Measurements from ENCODE around the gene ZNF581.

ZNF581 gene

DNA sequence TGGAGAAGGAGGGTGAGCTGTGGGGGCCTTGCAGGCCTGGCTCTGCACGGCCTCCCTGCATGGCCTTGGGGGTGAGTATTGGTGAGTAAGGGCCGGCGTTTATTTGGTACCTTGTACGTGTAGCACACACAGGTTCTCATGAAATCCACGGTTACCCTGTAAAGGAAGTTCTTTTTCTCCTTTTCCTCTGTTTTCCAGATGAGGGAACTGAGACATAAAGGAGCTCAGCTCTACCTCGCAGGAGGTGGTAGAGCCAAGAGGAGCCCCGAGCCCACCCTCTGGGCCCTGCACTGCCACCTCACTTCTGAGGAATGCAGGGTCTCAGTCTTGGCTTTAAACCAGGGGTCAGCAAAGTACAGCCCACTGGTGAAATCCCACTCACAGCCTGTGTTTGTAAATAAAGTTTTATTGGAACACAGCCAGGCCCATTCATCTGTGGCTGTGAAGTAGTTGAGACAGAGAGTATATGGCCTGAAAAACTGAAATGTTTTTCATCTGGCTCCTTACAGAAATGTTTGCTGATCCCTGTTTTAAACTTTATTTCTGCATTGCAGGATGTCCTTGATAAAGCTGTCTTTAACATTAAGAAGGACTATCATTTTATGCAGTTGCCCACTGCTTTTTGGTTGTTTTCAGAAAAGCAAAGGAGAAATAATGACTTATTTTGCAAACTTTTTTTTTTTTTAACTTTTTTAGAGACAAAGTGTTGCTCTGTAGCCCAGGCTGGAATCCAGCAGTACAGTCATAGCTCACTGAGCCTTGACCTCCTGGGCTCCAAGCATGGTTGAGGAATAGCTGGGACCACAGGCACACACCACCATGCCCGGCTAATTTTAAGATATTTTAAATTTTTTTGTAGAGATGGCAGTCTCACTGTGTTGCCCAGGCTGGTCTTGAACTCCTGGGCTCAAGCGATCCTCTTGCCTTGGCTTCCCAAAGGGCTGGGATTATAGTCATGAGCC lies 38.0 kb downstream of the ZNF581 start:
- DNase-seq: no peak

DNA sequence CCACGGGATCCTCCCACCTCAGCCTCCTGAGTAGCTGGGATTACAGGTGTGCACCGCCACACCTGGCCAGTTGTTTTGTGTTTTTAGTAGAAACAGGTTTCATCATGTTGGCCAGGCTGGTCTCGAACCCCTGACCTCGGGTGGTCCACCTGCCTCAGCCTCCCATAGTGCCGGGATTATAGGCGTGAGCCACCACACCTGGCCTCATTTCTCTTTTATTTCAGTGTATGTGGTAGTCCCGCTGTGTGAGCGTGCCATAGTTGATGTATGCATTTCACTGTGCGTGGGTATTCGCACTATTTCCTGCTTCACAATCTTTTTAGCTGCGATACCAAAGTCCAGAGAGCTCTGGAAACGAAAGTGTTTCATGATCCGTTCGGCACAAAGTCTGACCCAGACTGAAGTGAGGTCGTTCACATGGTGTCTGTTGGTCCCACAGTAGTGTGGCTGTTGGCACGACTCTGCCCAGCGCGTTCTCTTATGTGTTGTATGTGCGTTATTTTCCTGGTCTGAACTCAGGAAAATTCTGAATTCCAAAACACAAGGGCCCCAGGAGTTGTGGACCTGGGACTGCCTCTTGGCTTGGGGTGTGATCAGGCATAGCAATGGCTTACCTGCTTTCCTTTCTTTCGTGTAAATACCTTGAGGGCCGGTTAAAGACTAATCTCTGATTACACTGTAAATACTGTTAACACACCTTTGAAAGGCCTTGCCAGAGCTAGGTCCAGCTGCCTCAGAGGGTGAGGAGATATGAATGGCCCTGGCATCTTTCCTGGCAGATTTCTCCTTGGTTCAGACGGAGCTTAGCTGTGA lies 40.2 kb downstream of the ZNF581 start:
- DNase-seq: no peak

DNA sequence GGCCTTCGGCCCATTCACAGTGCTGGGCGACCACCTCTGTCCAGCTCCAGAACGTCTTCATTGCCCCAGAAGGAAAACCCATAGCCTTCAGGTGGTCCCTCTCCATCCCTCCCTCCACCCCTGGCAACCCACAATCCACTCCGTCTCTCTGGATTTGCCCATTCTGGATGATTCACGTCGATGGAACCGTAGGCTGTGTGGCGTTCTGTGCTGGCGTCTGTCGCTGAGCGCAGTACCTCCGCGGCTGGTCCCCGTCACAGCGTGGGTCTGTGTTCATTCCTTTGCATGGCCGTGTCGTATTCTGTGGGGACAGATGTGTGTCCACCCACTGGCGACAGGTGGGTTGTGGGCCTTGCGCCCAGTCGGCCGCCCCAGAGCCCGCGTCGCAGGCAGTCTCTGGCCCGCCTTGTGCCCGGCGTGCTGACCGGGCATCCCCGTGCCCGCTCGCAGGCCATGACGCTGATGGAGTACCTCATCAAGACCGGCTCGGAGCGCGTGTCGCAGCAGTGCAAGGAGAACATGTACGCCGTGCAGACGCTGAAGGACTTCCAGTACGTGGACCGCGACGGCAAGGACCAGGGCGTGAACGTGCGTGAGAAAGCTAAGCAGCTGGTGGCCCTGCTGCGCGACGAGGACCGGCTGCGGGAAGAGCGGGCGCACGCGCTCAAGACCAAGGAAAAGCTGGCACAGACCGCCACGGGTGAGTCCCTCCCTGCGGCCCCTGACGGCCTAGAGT lies 41.7 kb downstream of the ZNF581 start:
- no peak for DNase-seq

DNA sequence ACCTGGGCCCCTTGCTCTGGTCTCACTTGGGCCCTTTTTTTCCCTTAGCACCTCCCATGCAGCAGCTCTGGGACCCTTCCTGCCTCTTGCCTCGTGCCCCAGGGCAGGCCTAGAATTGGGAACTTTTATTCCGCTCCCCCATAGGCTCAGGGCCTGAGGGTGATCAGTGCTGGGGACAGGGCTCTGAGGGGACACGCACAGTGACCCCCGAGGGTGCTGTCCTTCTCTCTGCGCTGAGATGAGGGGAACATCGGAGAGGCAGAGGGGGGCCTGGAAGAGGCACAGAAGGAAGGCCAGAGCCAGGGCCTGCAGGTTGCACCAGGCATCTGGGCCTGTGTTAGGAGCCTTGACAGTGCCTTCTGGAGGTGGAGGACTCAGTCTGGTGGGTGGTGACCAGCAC lies 42.3 kb downstream of the ZNF581 start:
- DNase-seq: no peak

DNA sequence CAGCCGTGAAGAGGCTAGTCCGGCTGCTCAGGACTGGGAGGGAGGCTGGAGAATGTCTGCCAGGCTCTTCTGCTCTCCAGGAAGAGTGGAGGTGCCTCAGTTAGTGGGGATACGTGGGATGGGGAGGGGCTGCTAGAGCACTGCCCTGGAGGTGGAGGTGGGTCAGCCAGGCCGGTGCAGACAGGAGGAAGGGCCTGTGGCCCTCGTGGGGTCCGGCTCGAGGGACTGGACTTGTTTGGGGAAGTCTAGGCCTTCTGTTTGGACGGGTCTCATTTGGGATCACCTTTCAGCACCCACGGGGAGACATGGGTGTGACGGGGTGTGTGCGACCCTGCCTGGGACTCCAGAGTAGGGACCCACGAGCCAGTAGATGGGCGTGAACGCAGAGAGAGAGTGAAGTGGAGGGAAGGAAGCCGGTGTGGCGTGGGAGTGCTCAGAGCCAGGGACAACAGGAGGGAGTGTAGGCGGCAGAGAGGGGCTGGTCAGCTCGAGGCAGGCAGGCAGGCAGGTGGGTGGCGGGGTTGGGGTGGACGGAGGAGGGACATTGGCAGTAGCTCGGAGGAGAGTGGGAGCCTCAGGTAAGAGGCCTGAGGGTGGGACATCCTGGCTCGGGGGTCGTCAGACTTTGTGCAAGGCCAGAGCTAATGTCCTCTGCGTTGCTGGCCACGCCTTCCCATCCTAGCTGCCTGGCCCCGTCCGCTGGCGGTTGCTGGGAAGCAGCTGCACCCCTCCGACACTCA lies 43.0 kb downstream of the ZNF581 start:
- no peak for DNase-seq

DNA sequence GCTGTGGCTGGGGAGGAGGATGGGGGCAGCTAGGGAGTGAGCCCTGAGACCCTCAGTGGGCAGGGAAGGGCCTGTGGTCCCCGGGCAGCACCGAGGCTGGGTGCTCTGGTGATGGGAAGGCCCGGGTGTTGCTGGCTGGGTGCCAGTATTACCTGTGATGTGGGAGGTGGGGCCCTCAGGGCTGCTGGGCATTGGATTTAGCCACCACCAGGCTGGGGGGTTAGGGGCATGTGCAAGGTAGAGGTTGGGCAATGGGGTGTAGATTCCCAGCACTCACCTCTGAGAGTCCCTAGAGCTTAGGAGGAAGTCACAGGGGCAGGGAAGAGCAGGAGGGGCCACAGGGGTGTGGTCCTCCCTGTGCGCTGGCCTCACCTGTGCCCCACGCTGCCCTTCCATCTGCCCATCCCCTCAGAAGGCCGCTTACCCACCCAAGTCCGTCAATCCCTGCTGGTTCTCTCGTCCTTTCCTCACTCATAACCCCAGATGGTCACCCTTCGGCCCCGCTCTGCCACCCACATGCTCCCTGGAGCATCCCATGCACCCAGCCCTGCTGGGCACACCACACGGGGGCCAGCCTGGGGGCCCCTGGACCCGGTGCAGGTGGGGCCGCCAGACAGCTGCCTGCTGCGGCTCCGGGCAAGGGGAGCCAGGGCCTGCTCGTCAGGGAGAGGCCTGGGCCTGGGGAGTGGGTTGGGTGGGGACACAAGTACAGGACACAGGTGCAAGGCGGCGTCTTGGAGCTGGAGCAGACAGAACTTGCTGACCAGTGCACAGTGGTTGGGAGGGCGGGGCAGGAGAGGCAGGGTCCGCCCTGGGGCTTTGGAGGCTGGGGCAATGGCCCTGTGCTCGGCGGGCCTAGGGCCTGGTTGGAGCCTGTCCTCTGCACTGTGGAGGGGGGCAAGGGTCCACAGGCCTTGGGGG lies 44.1 kb downstream of the ZNF581 start:
- DNase-seq: no peak

DNA sequence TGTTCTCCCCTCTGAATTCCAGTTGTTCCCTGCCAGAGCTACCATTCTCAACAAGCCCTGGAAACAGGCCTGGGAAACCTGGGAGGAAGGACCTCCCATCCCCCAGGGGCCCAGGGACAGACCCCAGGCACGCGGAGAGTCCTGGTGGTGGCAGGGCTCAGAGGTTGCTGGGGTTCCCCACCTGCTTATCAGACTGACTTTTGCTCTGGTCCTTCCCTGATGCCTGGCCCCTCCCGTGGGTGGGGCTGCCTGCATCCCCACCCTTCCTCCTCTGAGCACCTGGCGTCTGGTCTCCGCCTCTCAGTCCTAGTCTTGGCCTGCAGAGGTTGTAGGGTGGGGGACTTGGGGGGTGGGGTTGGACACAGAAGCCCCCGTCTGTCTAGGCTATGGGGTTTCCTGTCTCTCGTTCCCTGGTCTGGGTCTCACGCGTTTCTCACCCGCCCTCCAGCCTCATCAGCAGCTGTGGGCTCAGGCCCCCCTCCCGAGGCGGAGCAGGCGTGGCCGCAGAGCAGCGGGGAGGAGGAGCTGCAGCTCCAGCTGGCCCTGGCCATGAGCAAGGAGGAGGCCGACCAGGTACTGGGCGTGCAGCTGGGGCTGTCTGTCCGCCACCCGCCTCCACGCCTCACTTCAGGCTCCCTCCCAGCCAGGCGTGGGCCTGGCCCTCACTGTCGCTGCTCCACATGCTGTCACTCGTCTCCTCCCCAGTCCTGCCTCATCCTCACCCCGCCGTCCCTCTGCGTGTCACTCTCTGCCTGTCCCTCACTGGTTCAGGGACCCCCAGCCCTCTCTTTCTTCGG lies 45.2 kb downstream of the ZNF581 start:
- peak; percentile 48 to 53 for DNase-seq

DNA sequence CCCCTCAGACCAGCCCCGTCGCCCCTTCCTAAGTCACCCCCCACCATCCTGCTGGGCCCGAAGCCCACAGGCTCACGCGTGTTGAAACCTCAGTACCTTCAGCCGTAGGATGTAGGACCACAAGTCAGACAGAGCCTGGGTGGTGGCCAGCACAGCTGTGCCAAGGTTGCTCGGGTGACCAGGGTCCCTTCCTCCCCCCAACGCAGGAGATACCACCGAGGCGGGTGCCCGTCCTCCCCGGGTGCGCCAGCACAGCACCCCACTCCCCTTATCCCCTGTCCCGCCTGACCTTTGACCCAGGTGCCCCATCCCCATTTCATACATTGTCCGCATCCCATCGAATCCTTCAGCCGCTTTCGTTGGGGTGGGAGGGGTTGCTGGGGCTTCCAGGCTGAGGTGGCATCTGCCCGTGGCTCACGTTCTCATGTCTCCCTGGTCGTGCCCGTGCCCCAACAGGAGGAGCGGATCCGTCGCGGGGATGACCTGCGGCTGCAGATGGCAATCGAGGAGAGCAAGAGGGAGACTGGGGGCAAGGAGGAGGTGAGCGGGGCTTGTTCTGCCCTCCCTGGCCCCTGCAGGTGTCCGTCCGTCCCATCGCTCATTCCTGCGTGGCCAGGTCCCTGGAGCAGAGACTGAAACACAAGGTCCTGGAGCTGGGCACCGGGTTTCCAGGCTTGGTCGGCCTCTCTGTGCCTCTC lies 46.1 kb downstream of the ZNF581 start:
- no peak for DNase-seq

DNA sequence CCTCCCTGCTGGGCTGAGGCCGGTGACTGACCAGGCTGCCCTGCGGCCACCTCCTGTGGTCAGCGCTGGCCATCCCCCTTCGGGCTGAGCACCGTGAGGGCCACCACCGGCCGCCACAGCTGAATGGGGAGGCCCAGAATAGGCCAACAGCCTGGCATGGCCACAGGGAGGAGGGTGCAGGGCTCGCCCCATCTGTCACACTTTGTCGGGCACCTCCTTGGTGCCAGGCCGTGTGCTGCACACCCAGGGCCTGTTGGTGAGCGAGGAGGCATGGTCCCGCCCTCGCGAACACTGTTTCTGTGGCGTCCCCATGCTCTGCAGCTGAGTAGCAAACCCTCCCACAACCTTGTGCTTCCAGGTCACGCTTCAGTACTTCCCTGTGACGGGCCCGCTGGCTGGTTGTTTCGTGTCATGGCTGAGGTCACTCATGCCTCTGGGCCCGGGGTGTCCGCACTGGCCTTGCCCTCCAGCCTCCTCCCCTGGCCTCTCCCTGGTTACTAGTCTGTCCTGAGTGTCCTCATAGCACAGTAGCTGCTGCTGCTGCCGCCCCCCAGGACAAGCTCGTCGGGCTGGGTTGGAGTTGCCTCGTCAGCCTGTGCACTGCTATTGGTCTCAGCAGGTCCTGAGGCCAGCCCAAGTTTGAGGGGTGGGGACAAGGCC lies 46.8 kb downstream of the ZNF581 start:
- DNase-seq: no peak

DNA sequence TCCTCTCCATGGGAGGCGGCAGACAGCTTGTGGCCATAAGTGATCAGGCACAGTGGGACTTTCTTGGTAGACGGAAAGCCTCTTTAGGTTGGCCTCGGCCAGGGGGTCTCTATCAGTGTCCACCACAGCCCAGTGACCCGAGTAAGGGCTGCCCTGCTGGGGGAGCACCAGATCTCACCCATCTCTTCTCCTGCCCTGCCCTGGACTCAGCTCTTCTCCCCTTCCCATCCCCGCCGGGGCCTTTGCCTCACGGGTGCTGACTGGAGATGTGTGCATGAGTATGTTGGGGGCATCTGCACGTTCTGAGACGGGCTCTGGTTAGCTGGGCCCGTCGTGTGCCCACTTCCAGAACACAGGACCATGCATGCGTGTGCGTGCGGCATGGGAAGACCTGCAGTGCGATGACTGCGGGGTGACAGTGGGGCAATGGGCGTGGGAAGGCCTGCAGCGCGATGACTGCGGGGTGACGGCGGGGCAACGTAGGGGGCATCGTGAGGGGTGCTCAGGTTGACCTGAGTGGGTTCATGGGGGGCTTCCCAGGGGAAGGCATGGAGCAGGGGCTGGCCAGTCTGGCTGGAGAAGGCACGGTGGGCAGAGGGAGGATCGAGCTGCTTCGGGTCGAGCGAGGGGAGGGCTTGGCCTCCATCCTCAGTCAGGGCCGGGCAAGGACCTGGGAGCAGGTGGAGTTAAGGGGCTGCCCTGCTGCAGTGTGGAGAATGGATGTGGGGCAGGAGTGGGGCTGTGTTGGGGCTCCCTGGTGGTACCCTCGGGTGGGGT lies 47.5 kb downstream of the ZNF581 start:
- no peak for DNase-seq

DNA sequence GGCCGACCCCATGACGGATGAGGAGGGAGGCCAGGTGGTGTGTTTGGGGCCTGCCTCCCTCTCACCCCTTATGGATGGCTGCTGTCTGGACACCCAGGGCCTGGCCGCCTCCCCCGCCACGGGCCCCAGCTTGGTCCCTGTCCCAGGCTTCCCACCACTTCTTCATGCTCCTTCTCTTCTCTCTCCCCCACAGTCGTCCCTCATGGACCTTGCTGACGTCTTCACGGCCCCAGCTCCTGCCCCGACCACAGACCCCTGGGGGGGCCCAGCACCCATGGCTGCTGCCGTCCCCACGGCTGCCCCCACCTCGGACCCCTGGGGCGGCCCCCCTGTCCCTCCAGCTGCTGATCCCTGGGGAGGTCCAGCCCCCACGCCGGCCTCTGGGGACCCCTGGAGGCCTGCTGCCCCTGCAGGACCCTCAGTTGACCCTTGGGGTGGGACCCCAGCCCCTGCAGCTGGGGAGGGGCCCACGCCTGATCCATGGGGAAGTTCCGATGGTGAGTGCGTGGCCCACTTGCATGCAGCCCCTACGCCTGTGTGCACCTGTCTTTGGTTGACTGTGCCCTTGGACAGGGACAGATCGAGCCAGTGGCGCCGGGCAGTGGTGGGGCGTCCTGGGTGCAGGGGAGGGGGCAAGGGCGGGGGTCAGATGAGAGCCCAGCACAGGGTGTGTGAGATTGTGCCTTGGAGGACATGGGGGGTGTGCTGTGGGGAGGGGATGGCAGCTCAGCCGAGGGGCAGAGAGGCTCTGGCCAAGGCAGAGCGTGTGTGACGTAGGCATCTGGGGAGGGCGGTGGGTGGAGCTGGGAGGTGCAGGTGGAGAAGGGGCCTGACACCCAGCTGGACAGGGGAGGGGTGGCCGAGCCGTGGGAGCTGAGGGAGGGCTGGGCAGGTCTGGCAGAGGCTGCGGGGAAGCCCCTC lies 48.4 kb downstream of the ZNF581 start:
- DNase-seq: no peak

DNA sequence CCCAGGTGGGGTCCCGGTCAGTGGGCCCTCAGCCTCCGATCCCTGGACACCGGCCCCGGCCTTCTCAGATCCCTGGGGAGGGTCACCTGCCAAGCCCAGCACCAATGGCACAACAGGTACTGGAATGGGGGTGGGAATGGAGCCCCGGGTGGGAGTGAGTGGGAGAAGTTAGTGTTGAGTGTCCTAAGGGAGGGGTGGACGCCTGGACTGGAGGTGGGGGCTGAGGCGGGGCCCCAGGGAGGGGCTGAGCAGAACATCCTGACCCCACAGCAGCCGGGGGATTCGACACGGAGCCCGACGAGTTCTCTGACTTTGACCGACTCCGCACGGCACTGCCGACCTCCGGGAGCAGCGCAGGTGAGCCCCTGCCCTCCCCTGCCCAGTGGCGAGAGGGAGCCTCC lies 49.2 kb downstream of the ZNF581 start:
- no peak for DNase-seq

DNA sequence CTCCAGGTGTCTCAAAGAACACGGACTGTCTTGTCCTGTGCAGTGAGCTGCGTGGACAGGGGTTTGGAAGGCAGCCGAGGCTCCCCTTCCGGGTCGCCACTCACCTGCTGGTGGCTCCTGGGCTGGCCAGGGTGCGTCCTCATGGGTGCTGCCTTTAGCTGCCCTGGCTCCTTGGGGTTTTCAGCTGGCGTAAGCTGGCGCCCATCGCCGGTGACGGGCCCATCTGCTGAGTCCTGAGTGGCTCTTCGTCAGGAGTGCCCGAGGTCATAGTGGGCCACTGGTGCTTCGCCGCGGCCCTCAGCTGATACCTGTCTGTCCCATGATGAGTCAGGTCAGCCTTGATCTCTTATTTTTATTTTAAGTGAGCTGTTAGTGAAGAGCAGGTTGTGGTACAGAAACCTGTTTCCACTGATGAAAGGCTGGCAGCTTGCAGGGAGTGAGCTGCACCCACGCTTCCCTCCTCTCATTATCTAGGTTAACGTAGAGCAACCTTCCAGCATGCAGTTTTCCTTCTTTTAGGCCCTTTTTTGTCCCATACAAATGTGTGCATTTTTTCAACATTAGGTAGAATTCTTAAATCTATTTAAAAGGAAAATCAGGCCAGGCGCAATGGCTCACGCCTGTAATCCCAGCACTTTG lies 50.0 kb downstream of the ZNF581 start:
- no peak for DNase-seq

DNA sequence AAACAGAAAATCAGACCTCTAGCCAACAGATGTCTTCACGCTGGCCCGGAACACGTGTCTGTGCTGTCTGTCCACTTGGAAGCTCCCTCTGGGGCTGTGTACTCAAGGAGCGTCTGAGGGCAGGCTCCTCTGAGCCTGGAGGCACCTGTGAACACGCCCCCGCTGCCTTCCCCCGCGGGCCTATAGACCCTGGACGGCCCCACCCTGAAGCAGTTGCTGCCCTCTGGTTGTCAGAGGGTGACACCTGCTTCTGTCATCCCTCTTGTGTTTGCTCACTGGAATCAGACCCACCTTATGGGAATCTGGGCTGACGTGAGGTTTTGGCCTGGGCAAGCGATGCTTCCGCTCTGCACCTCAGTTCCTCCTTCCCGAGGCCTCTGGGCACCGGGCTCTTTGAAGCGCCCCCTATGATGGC lies 50.8 kb downstream of the ZNF581 start:
- DNase-seq: no peak

DNA sequence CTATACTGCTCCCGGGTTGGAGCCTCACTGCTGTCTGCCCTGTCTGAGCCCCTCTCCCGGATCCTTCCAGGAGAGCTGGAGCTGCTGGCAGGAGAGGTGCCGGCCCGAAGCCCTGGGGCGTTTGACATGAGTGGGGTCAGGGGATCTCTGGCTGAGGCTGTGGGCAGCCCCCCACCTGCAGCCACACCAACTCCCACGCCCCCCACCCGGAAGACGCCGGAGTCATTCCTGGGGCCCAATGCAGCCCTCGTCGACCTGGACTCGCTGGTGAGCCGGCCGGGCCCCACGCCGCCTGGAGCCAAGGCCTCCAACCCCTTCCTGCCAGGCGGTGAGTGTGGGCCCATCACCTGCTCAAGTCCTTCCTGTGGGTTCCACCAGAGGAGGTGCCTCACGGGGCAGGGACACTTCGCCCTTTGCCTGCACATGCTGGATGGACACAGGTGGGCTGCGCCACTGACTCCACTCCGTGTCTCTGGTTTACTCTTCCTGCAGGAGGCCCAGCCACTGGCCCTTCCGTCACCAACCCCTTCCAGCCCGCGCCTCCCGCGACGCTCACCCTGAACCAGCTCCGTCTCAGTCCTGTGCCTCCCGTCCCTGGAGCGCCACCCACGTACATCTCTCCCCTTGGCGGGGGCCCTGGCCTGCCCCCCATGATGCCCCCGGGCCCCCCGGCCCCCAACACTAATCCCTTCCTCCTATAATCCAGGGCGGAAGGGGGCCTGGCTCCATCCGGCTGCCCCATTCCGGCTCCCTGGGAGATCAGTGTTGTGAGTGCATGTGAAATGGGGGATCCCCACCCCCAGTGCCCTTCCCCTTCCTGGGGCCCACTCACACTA lies 51.4 kb downstream of the ZNF581 start:
- DNase-seq: no peak
